Lower leg skin (tissue), 4 donors: ENCODE measurements around the gene RBMY1B. TPM values are rescaled to one million over a fixed set of nuclear protein-coding genes. Genes with fewer than 3 reads are reported as not detected.
"Not testable (repeated sequence)": the region's sequence is repeated elsewhere in the genome, so short reads cannot be mapped to it uniquely, and the experiment has no call there.

ENCODE experiments used
- DNase-seq, 2 donors: peaks; one replicate each; pipeline ENCODE4 v3.0.0-alpha.2; 2019; ENCODE audit warnings: low spot score in 2 of 2
- H3K4me3 ChIP-seq: fragments of 200-600 bp; sonication (generic); 2 replicates; pipeline ENCODE4 v1.5.1; 2017; ENCODE audit warnings: mild to moderate bottlenecking, low read depth; ENCODE audit not compliant: poor library complexity, severe bottlenecking
- POLR2A ChIP-seq, 2 donors: fragments of 450-650 bp; IDR thresholded peaks; one replicate each; pipeline ENCODE4 v1.6.1; 2016 to 2017; ENCODE audit warnings: antibody characterized with exemption in 2 of 2, mild to moderate bottlenecking in 1 of 2, moderate library complexity in 1 of 2
- WGBS, 2 donors: methylation state at CpG; one replicate each; pipeline ENCODE4 v1.1.5; 2018; 5-methylcytosine and 5-hydroxymethylcytosine counted together
- intact Hi-C: fragments of 100-400 bp; cut with DNase I; formaldehyde crosslinking; loops from one replicate; pipeline ENCODE4 v1.15.0; 2023; ENCODE audit warnings: low total_unique reads
- total RNA-seq, 4 donors: library from RNA; depleted of rRNA; stranded (reverse); fragments of >200 nt; gene quantifications; one replicate each; pipeline ENCODE4 v1.1.0, GENCODE V29; 2016
- TF ChIP-seq, protein P1 (sequence below), 3 donors: fragments of 450-650 bp; IDR thresholded peaks; one replicate each; pipeline ENCODE4 v1.5.1; 2016; ENCODE audit warnings: antibody characterized with exemption in 3 of 3, mild to moderate bottlenecking in 3 of 3, moderate library complexity in 2 of 3

Gene RBMY1B
- not detected for total RNA-seq

DNA sequence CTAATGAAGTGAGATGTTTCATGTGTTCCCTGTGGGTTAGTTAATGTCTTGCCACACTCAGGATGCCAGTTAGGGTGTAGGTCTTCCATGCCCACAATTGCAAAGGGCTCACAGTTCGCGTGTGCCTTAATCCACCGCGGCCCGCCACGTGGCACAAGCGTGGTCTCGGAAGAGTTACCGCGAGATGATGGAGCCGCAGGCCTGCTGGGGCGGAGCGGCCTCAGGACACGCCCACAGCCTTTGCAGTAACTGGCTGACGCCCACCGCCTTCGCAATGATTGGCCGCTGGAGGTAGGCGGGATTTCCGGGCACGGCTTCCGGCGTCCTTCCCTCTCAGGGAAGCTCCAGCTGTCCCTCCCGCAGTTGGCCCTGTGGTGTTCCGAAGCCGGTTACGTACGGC is at the start of gene RBMY1B:
RBMY1B (plus strand) TSS at position 301 of the 400 bp plus-strand sequence. CDS start 2,013 bp downstream, outside the sequence.
- no CpG with 5 or more reads among the region's 28 CpGs for WGBS, 2 donors
- DNase-seq, H3K4me3 ChIP-seq, intact Hi-C loops: not testable (repeated sequence)

DNA sequence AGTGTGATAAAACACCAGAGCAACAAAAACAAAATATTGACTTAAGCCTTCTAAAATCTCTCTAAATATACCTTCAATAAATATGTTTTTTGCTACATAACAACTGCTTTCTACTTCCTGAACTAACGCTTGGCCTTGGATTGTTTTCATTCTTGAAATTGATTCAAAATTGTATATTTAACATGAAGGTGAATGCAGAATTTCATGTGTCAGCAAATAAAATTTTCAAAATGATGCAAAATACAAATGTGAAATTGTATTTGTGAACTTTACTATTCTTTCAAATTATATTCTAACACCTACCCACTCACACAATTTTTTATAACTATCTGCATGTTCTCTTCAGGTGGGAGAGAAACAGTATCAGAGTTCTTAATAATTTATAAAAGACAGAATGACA is 48.2 kb upstream of the RBMY1B start:
- H3K4me3 ChIP-seq, DNase-seq, intact Hi-C loops: not testable (repeated sequence)
- 94% methylated on average over 1 of the region's 1 CpG; no CpG with 5 or more reads in 1 of the 2 donors for WGBS, 2 donors

DNA sequence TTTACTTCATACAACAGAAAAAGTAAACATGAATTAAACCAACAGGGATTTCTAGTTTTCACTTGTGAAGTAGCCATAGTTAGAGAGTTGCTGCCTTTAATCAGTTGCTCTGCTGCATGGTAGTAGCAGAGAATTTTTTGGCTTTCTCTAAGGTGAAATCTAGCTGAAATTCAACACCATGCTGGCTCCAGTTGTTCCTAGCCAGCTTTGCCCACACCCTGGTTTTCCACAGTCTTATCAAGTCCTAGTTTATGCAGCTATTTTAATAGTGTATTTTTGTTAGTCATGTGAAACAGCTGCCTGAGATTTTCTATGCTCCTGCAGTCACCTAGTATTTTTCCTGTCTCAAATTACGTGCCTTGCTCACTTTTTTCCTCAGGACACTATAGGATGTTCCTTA is 28.2 kb upstream of the RBMY1B start:
- no peak overlapping the region for H3K4me3 ChIP-seq
- TF ChIP-seq, protein P1, sequence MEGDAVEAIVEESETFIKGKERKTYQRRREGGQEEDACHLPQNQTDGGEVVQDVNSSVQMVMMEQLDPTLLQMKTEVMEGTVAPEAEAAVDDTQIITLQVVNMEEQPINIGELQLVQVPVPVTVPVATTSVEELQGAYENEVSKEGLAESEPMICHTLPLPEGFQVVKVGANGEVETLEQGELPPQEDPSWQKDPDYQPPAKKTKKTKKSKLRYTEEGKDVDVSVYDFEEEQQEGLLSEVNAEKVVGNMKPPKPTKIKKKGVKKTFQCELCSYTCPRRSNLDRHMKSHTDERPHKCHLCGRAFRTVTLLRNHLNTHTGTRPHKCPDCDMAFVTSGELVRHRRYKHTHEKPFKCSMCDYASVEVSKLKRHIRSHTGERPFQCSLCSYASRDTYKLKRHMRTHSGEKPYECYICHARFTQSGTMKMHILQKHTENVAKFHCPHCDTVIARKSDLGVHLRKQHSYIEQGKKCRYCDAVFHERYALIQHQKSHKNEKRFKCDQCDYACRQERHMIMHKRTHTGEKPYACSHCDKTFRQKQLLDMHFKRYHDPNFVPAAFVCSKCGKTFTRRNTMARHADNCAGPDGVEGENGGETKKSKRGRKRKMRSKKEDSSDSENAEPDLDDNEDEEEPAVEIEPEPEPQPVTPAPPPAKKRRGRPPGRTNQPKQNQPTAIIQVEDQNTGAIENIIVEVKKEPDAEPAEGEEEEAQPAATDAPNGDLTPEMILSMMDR (IDR thresholded peaks at IDR 0.05), result no peak
- TF ChIP-seq POLR2A (IDR thresholded peaks at IDR 0.05), result no peak
- no peak for DNase-seq
- 26% methylated on average over 1 of the region's 1 CpG; no CpG with 5 or more reads in 1 of the 2 donors for WGBS, 2 donors
- intact Hi-C loops, result no loop called here

DNA sequence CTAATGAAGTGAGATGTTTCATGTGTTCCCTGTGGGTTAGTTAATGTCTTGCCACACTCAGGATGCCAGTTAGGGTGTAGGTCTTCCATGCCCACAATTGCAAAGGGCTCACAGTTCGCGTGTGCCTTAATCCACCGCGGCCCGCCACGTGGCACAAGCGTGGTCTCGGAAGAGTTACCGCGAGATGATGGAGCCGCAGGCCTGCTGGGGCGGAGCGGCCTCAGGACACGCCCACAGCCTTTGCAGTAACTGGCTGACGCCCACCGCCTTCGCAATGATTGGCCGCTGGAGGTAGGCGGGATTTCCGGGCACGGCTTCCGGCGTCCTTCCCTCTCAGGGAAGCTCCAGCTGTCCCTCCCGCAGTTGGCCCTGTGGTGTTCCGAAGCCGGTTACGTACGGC is 23.4 kb downstream of the RBMY1B start, which contains the start of gene RBMY1A1:
RBMY1A1 (plus strand) TSS at position 301 of the 400 bp plus-strand sequence. CDS start 2,013 bp downstream, outside the sequence.
- H3K4me3 ChIP-seq, intact Hi-C loops, DNase-seq: not testable (repeated sequence)
- WGBS, 2 donors, result no CpG with 5 or more reads among the region's 28 CpGs

DNA sequence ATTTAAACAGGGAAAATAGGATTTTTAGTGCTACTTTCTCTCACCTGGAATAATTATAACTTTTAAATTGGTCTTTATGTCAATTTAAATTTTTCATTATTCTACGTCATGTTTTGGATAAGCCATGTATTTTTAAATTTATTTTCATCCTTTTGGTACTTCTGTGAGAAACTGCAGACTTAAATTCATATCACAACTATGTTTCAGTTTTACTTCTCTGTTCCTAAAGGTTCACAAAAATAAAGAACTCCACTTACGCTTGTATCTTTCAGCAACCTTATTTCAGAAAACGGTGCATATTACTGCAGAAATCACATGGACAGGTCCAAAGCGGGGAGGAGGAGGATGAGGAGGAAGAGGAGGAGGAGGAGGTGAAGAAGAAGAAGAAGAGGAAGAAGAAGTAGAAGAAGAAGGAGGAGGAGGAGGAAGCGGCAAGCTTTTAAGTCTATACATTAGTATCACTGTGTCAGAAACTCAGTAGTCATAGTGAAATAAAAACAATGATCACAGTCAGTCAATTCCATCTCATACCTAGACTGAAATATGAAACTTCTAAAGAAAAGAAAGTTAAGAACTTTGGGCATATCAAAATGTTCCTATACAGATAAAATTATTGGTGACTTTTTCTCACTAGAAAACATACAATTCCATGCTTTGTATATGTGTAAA is 48.3 kb downstream of the RBMY1B start:
- DNase-seq, intact Hi-C loops, H3K4me3 ChIP-seq: not testable (repeated sequence)
- WGBS, 2 donors, result no CpG with 5 or more reads among the region's 5 CpGs

Other genes with a start within 250 kb of the RBMY1B start
- gene RBMY1A1, start 23.5 kb downstream of the RBMY1B start, total RNA-seq, result not detected